GM10248 (cell line): Measurements from ENCODE around the gene EFNA5.

ENCODE experiments used
- CTCF ChIA-PET: fragments of 300-600 bp; sonication (Branson Sonifier 250); formaldehyde crosslinking; extraction: SDS; loops from one replicate; lab custom pipeline; 2021; ENCODE audit warnings: antibody characterized with exemption; lab: Yijun Ruan, JAX
- POLR2A ChIA-PET: fragments of 350-650 bp; sonication (Branson Sonifier 250); formaldehyde crosslinking; extraction: SDS; loops from one replicate; lab custom pipeline; 2020; ENCODE audit warnings: antibody characterized with exemption; lab: Yijun Ruan, JAX
- DNase-seq: peaks from one replicate; pipeline ENCODE4 v3.0.0; 2012; ENCODE audit errors: extremely low spot score
- CTCF ChIP-seq: IDR thresholded peaks from 2 replicates; pipeline ENCODE4 v1.5.1; 2012; ENCODE audit warnings: mild to moderate bottlenecking, low read depth; ENCODE audit errors: extremely low read depth, missing control alignments, control extremely low read depth

EFNA5 gene

GRCh38 chr5:107469485-107470294, 201.0 kb downstream of the EFNA5 start:
- DNase-seq: no peak
- POLR2A ChIA-PET: no interaction called here
- TF ChIP-seq CTCF: no peak
- CTCF ChIA-PET: interaction anchor here (1.5 to 2.4 kb wide), 2 partner anchors 16 to 102 kb away, joined by 3 to 6 read pairs; no protein-coding TSS in a partner anchor

- CTCF ChIA-PET: interaction anchor here (1.5 to 3.9 kb wide), 4 partner anchors 7 to 103 kb away, joined by 3 to 21 read pairs (median 8); no protein-coding TSS in a partner anchor
- POLR2A ChIA-PET: no interaction called here
- TF ChIP-seq CTCF: no peak
- no peak for DNase-seq
These were observed 201.7 kb downstream of the EFNA5 start for GRCh38 chr5:107469064-107469463.

GRCh38 chr5:107468276-107468675, 202.5 kb downstream of the EFNA5 start:
- DNase-seq: no peak
- ChIA-PET POLR2A (no interaction called here), CTCF (interaction anchor here (1.2 to 3.9 kb wide), 5 partner anchors 8 to 104 kb away, joined by 3 to 21 read pairs (median 6); no protein-coding TSS in a partner anchor)
- TF ChIP-seq CTCF: no peak

GRCh38 chr5:107467137-107467932, 203.4 kb downstream of the EFNA5 start:
- CTCF ChIA-PET: interaction anchor here (1.2 to 3.9 kb wide), 4 partner anchors 9 to 105 kb away, joined by 3 to 21 read pairs (median 8); no protein-coding TSS in a partner anchor
- POLR2A ChIA-PET: no interaction called here
- TF ChIP-seq CTCF: no peak
- no peak for DNase-seq

GRCh38 chr5:107466233-107466769, 204.4 kb downstream of the EFNA5 start:
- DNase-seq: no peak
- ChIA-PET CTCF (interaction anchor here (1.2 to 3.9 kb wide), 4 partner anchors 10 to 67 kb away, joined by 4 to 21 read pairs (median 4); no protein-coding TSS in a partner anchor), POLR2A (no interaction called here)
- no peak for TF ChIP-seq CTCF

- ChIA-PET POLR2A (no interaction called here), CTCF (interaction anchor here (1.1 to 1.9 kb wide), 6 partner anchors 10 to 53 kb away, joined by 3 to 7 read pairs (median 3); no protein-coding TSS in a partner anchor)
- DNase-seq: no peak
- TF ChIP-seq CTCF: no peak
These were observed 205.9 kb downstream of the EFNA5 start for GRCh38 chr5:107464876-107465275.
